Ecto neural progenitor cell (in vitro differentiated cells): ENCODE measurements around the gene HDAC11.
A peak's percentile ranks its signal among the peaks of the same experiment; 100 is the strongest.

Experiments
- DNase-seq: peaks from one replicate; pipeline ENCODE4 v3.0.0-alpha.2; 2018; ENCODE audit warnings: low spot score

Gene HDAC11

GRCh38 chr3:13544293-13544831, 64.3 kb downstream of the HDAC11 start:
- DNase-seq, result no peak

GRCh38 chr3:13544951-13545651, 65.0 kb downstream of the HDAC11 start:
- no peak for DNase-seq

- no peak for DNase-seq
Measured at GRCh38 chr3:13545952-13546454, 65.9 kb downstream of the HDAC11 start.

- DNase-seq, result no peak
Measured at GRCh38 chr3:13546667-13547171, 66.6 kb downstream of the HDAC11 start.

GRCh38 chr3:13547591-13548371, 67.7 kb downstream of the HDAC11 start:
- DNase-seq, result no peak

- DNase-seq, result peak; percentile 84
Measured at GRCh38 chr3:13548696-13549622, 68.9 kb downstream of the HDAC11 start, which contains the start of gene FBLN2. TSS of gene FBLN2 (plus strand) at chr3:13549125. CDS start at chr3:13570356, 21,231 bp downstream.

- no peak for DNase-seq
Measured at GRCh38 chr3:13549623-13550422, 69.7 kb downstream of the HDAC11 start.

GRCh38 chr3:13550423-13550690, 70.3 kb downstream of the HDAC11 start:
- no peak for DNase-seq

- no peak for DNase-seq
Measured at GRCh38 chr3:13550791-13551360, 70.8 kb downstream of the HDAC11 start.

GRCh38 chr3:13552857-13553652, 72.9 kb downstream of the HDAC11 start:
- no peak for DNase-seq

- no peak for DNase-seq
Measured at GRCh38 chr3:13553686-13554085, 73.6 kb downstream of the HDAC11 start.

- DNase-seq, result no peak
Measured at GRCh38 chr3:13555753-13556152, 75.6 kb downstream of the HDAC11 start.
